ENCODE results near the gene KRT39. TPM values are rescaled to one million over a fixed set of nuclear protein-coding genes. Genes with fewer than 3 reads are reported as not detected.

Gene KRT39
- total and polyA plus RNA-seq, 2 of the 13 experiments (the other 11 are each of a cell fraction or from before 2014, with no cell fraction given), result 0.07 to 1.2 TPM

GRCh38 chr17:41002814-41003213, 36.1 kb upstream of the KRT39 start (continued):
- TF ChIP-seq, protein P1, sequence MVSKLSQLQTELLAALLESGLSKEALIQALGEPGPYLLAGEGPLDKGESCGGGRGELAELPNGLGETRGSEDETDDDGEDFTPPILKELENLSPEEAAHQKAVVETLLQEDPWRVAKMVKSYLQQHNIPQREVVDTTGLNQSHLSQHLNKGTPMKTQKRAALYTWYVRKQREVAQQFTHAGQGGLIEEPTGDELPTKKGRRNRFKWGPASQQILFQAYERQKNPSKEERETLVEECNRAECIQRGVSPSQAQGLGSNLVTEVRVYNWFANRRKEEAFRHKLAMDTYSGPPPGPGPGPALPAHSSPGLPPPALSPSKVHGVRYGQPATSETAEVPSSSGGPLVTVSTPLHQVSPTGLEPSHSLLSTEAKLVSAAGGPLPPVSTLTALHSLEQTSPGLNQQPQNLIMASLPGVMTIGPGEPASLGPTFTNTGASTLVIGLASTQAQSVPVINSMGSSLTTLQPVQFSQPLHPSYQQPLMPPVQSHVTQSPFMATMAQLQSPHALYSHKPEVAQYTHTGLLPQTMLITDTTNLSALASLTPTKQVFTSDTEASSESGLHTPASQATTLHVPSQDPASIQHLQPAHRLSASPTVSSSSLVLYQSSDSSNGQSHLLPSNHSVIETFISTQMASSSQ (IDR thresholded peaks at IDR 0.05; ENCODE audit: low read depth), result no peak
- TF ChIP-seq, protein P1 (CRISPR knock-in tag; IDR thresholded peaks at IDR 0.05; ENCODE audit: borderline replicate concordance), result peak; percentile 42; the same call in 1 of the 2 replicates
- TF ChIP-seq CREB3 (CRISPR knock-in tag; IDR thresholded peaks at IDR 0.05) (no peak), HOXA7 (CRISPR knock-in tag; IDR thresholded peaks at IDR 0.05) (no peak), ZSCAN30 (CRISPR knock-in tag; IDR thresholded peaks at IDR 0.05) (no peak), BCL6 (CRISPR knock-in tag; IDR thresholded peaks at IDR 0.05) (peak; percentile 60), THRA (CRISPR knock-in tag; IDR thresholded peaks at IDR 0.05; ENCODE audit: borderline replicate concordance) (peak; percentile 80; the same call in 1 of the 2 replicates), PTBP1 (IDR thresholded peaks at IDR 0.05; ENCODE audit: low read depth, low read length, poor library complexity, severe bottlenecking) (no peak), SUZ12 (IDR thresholded peaks at IDR 0.05; ENCODE audit: low read depth, low read length) (no peak), ZFP1 (CRISPR knock-in tag; IDR thresholded peaks at IDR 0.05) (no peak), SP1 (IDR thresholded peaks at IDR 0.05) (no peak), SP1 (CRISPR knock-in tag; IDR thresholded peaks at IDR 0.05) (no peak), EP300 (IDR thresholded peaks at IDR 0.05; ENCODE audit: low read depth in 2 of 2, low read length in 2 of 2) (peak in 1 of 2 experiments; percentile 51; a peak in 1 of 4 replicates), EP300 (CRISPR knock-in tag; IDR thresholded peaks at IDR 0.05; ENCODE audit: borderline replicate concordance) (no peak)
- TF ChIP-seq, protein P2, sequence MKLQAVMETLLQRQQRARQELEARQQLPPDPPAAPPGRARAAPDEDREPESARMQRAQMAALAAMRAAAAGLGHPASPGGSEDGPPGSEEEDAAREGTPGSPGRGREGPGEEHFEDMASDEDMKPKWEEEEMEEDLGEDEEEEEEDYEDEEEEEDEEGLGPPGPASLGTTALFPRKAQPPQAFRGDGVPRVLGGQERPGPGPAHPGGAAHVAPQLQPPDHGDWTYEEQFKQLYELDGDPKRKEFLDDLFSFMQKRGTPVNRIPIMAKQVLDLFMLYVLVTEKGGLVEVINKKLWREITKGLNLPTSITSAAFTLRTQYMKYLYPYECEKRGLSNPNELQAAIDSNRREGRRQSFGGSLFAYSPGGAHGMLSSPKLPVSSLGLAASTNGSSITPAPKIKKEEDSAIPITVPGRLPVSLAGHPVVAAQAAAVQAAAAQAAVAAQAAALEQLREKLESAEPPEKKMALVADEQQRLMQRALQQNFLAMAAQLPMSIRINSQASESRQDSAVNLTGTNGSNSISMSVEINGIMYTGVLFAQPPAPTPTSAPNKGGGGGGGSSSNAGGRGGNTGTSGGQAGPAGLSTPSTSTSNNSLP (IDR thresholded peaks at IDR 0.05; ENCODE audit: low read depth, low read length), result peak; percentile 47; the same call in 1 of the 2 replicates
- TF ChIP-seq, protein P3, sequence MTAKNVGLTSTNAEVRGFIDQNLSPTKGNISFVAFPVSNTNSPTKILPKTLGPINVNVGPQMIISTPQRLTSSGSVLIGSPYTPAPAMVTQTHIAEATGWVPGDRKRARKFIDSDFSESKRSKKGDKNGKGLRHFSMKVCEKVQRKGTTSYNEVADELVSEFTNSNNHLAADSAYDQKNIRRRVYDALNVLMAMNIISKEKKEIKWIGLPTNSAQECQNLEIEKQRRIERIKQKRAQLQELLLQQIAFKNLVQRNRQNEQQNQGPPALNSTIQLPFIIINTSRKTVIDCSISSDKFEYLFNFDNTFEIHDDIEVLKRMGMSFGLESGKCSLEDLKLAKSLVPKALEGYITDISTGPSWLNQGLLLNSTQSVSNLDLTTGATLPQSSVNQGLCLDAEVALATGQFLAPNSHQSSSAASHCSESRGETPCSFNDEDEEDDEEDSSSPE (CRISPR knock-in tag; IDR thresholded peaks at IDR 0.05), result no peak
- TF ChIP-seq, protein P4, sequence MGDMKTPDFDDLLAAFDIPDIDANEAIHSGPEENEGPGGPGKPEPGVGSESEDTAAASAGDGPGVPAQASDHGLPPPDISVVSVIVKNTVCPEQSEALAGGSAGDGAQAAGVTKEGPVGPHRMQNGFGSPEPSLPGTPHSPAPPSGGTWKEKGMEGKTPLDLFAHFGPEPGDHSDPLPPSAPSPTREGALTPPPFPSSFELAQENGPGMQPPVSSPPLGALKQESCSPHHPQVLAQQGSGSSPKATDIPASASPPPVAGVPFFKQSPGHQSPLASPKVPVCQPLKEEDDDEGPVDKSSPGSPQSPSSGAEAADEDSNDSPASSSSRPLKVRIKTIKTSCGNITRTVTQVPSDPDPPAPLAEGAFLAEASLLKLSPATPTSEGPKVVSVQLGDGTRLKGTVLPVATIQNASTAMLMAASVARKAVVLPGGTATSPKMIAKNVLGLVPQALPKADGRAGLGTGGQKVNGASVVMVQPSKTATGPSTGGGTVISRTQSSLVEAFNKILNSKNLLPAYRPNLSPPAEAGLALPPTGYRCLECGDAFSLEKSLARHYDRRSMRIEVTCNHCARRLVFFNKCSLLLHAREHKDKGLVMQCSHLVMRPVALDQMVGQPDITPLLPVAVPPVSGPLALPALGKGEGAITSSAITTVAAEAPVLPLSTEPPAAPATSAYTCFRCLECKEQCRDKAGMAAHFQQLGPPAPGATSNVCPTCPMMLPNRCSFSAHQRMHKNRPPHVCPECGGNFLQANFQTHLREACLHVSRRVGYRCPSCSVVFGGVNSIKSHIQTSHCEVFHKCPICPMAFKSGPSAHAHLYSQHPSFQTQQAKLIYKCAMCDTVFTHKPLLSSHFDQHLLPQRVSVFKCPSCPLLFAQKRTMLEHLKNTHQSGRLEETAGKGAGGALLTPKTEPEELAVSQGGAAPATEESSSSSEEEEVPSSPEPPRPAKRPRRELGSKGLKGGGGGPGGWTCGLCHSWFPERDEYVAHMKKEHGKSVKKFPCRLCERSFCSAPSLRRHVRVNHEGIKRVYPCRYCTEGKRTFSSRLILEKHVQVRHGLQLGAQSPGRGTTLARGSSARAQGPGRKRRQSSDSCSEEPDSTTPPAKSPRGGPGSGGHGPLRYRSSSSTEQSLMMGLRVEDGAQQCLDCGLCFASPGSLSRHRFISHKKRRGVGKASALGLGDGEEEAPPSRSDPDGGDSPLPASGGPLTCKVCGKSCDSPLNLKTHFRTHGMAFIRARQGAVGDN (CRISPR knock-in tag; IDR thresholded peaks at IDR 0.05), result no peak

Data from HepG2 (cell line).